ENCODE data around the gene HEMK1. TPM values are rescaled to one million over a fixed set of nuclear protein-coding genes. Genes with fewer than 3 reads are reported as not detected.

HEMK1 gene
- total RNA-seq, 1 experiment from 2014 or later, result 12.5 TPM

DNA sequence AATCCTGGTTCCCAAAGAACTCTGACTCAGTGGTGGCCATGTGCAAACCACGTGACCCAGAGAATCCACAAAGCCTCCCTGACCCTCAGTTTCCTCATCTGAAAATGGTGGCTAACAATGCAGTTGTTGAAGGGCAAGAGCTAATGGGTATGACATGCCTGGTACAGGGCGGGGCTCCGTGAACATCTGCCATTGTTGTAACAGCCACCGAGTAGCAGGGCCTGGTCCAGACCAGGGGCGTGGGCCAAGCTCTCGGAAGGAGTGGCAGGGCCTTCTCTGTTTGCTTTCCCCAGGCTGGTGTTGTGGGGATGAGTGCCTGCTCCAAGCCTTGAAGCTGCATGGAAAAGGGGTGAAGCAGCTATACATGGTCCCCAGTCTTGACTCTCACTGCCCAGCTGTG, 61.1 kb downstream of the HEMK1 start:
- no peaks in the 10 kb centered on the region for H3K9me3 ChIP-seq (ENCODE audit: control insufficient read depth, low read depth, low read length)
- H3K18ac ChIP-seq (ENCODE audit: insufficient read length, low read depth, low read length), result no peak overlapping the region
- no peak overlapping the region for H4K5ac ChIP-seq (ENCODE audit: insufficient read length, low read depth, low read length)
- Mint-ChIP-seq H3K27ac (0 out of 7 replicates have a peak overlapping the region, but pooled peaks of 1 of the 3 experiments have one; percentile 23), H3K4me1 (peaks cover 29 to 34% of the 10 kb centered on the region in 2 experiments), H3K4me3 (no peak overlapping the region), H3K27me3 (ENCODE audit: low read depth) (no peaks in the 10 kb centered on the region), H3K9me3 (no peaks in the 10 kb centered on the region), H3K36me3 (ENCODE audit: insufficient read depth in 1 of 3, low read depth in 3 of 3) (no peaks in the 10 kb centered on the region; a peak in 4 of 7 replicates)
- H3K14ac ChIP-seq (ENCODE audit: insufficient read depth, low read length), result no peak overlapping the region
- WGBS (ENCODE audit: extremely low coverage, insufficient read length, low lambda C conversion rate), result no CpG with 5 or more reads among the region's 6 CpGs
- no peaks in the 10 kb centered on the region for H3K23me2 ChIP-seq (ENCODE audit: insufficient read length, low read depth, low read length, poor library complexity, severe bottlenecking)
- H3K27me3 ChIP-seq (ENCODE audit: insufficient read depth, low read length), result no peaks in the 10 kb centered on the region
- no peak overlapping the region for H2BK120ac ChIP-seq (ENCODE audit: low read depth, low read length, poor library complexity, severe bottlenecking)
- H3T11ph ChIP-seq (ENCODE audit: low read length), result no peak overlapping the region
- H3K4ac ChIP-seq (ENCODE audit: low read depth, low read length), result no peak overlapping the region
- H2AFZ ChIP-seq (ENCODE audit: low read length), result no peak overlapping the region
- TF ChIP-seq, protein P1, sequence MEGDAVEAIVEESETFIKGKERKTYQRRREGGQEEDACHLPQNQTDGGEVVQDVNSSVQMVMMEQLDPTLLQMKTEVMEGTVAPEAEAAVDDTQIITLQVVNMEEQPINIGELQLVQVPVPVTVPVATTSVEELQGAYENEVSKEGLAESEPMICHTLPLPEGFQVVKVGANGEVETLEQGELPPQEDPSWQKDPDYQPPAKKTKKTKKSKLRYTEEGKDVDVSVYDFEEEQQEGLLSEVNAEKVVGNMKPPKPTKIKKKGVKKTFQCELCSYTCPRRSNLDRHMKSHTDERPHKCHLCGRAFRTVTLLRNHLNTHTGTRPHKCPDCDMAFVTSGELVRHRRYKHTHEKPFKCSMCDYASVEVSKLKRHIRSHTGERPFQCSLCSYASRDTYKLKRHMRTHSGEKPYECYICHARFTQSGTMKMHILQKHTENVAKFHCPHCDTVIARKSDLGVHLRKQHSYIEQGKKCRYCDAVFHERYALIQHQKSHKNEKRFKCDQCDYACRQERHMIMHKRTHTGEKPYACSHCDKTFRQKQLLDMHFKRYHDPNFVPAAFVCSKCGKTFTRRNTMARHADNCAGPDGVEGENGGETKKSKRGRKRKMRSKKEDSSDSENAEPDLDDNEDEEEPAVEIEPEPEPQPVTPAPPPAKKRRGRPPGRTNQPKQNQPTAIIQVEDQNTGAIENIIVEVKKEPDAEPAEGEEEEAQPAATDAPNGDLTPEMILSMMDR (conservative IDR thresholded peaks at IDR 0.05), result no peak
- no peaks in the 10 kb centered on the region for H3K4me1 ChIP-seq (ENCODE audit: insufficient read depth, low read length)
- no peak overlapping the region for H3K27ac ChIP-seq (ENCODE audit: insufficient read length, low read depth, low read length)
- H3K56ac ChIP-seq (ENCODE audit: insufficient read length, low read depth, low read length), result no peak overlapping the region
- no peak overlapping the region for H4K91ac ChIP-seq (ENCODE audit: insufficient read length, low read depth, low read length)
- no peak overlapping the region for H2BK15ac ChIP-seq (ENCODE audit: low read depth, low read length)
- no peak overlapping the region for H3K9ac ChIP-seq (ENCODE audit: extremely low read depth, insufficient read length, low read length)
- no peak overlapping the region for H2BK12ac ChIP-seq (ENCODE audit: insufficient read length, low read depth, low read length)
- no peak overlapping the region for H2BK20ac ChIP-seq (ENCODE audit: low read depth, low read length, poor library complexity, severe bottlenecking)
- 0 out of 2 replicates have a peak, but pooled peaks cover 2% of the 10 kb centered on the region for H3K79me2 ChIP-seq (ENCODE audit: insufficient read depth, low read length)
- H4K8ac ChIP-seq (replicated peaks; ENCODE audit: insufficient read length, low read depth, low read length), result no peak overlapping the region
- no peak overlapping the region for H3K23ac ChIP-seq (ENCODE audit: insufficient read length, low read depth, low read length)
- no peak for DNase-seq
- H2BK5ac ChIP-seq (ENCODE audit: insufficient read length, low read length), result no peak overlapping the region
- no peak overlapping the region for H3K4me2 ChIP-seq (ENCODE audit: insufficient read depth, insufficient read length, low read length)
- H4K20me1 ChIP-seq (ENCODE audit: control insufficient read depth, insufficient read depth, insufficient read length), result no peaks in the 10 kb centered on the region
- H2AK5ac ChIP-seq (ENCODE audit: insufficient read length, low read length), result no peak overlapping the region
- H3K79me1 ChIP-seq (ENCODE audit: insufficient read depth, low read depth, low read length, poor library complexity, severe bottlenecking), result peaks cover 3% of the 10 kb centered on the region

All from H9 (cell line).